Tongue (tissue), 2 donors: ENCODE measurements around the gene ORAI3. TPM values are rescaled to one million over a fixed set of nuclear protein-coding genes. Genes with fewer than 3 reads are reported as not detected.

Experiments used
- DNase-seq: peaks from one replicate; pipeline ENCODE4 v3.0.0-alpha.2; 2015
- total RNA-seq: library from RNA; depleted of rRNA; stranded (reverse); fragments of >200 nt; gene quantifications from one replicate; pipeline ENCODE4 v1.2.3, GENCODE V29; 2014

The ORAI3 gene
- total RNA-seq, 1 donor from 2014 or later: 15.7 TPM

- no peak for DNase-seq
These were observed 22.4 kb downstream of the ORAI3 start for GRCh38 chr16:30971298-30971697.

- no peak for DNase-seq
These were observed 24.0 kb downstream of the ORAI3 start for GRCh38 chr16:30972872-30973271.

- no peak for DNase-seq
These were observed 25.5 kb downstream of the ORAI3 start for GRCh38 chr16:30974348-30974747.

GRCh38 chr16:30976486-30976885 lies 27.6 kb downstream of the ORAI3 start:
- DNase-seq: no peak

GRCh38 chr16:30977502-30977901 lies 28.6 kb downstream of the ORAI3 start:
- no peak for DNase-seq

- no peak for DNase-seq
These were observed 30.5 kb downstream of the ORAI3 start for GRCh38 chr16:30979170-30980022.

- no peak for DNase-seq
These were observed 31.1 kb downstream of the ORAI3 start for GRCh38 chr16:30980023-30980371.

GRCh38 chr16:30980434-30980833 lies 31.6 kb downstream of the ORAI3 start:
- no peak for DNase-seq

- no peak for DNase-seq
These were observed 32.1 kb downstream of the ORAI3 start for GRCh38 chr16:30980959-30981358.

- DNase-seq: no peak
These were observed 33.9 kb downstream of the ORAI3 start for GRCh38 chr16:30982548-30983288.

- DNase-seq: no peak
These were observed 34.5 kb downstream of the ORAI3 start for GRCh38 chr16:30983289-30983889.

- DNase-seq: no peak
These were observed 35.2 kb downstream of the ORAI3 start for GRCh38 chr16:30983898-30984610.

GRCh38 chr16:30984669-30985400 lies 36.0 kb downstream of the ORAI3 start, which contains the start of gene HSD3B7:
HSD3B7 (plus strand) TSS chr16:30985207; CDS start chr16:30985659, 452 bp downstream.
- peak; percentile 93 for DNase-seq

GRCh38 chr16:30985401-30986128 lies 36.7 kb downstream of the ORAI3 start:
- peak; percentile 69 for DNase-seq

GRCh38 chr16:30986129-30986991 lies 37.5 kb downstream of the ORAI3 start:
- DNase-seq: no peak

- no peak for DNase-seq
These were observed 38.8 kb downstream of the ORAI3 start for GRCh38 chr16:30987581-30988190.

GRCh38 chr16:30989469-30990047 lies 40.7 kb downstream of the ORAI3 start:
- DNase-seq: no peak

GRCh38 chr16:30990105-30990504 lies 41.2 kb downstream of the ORAI3 start:
- DNase-seq: no peak

GRCh38 chr16:30991052-30991451 lies 42.2 kb downstream of the ORAI3 start:
- no peak for DNase-seq
